Stimulated activated CD8-positive, alpha-beta memory T cell treated with anti-CD3 and anti-CD28 coated beads, Interleukin-15, amount 100 ng/mL, for 24 hours (primary cell): ENCODE measurements around the gene GALNT9.

Experiments used
- DNase-seq: peaks from one replicate; pipeline ENCODE4 v3.0.0-alpha.2; 2020; ENCODE audit warnings: low read depth

The GALNT9 gene

GRCh38 chr12:132344181-132344580 is 14.8 kb upstream of the GALNT9 start:
- no peak for DNase-seq

DNA sequence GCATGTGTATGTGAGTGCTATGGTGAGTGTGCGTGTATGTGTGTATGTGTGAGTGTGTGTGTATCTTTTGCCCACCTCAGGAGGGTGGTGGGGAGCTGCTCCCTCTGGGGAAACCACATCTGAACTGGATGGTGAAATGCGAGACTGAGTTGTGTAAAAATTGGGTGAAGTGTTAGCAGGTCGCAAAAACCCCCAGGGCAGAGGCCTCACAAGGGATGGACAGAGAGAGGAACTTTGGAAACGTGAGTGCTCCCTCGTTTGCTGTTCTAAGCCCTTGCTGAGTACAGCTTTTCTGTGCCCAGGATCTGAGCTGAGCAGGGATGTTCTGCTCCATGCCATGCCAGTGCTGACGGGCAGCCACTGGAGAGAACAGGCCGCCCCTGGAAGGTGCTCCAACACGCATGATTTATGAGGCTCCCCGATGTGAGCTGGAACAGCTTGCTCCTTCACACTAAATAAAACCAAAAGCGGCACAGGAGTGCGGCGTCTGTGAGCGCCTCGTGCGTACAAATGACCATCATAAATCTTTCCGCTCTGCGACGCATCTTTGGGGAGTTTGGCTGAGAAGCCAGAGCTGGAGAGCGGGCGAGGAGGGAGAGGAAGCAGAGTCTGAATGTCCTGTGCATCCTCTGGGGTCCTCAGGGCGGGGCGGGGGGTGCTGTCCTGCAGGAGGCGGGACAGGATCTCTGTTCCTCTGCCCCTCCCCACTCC is 14.1 kb upstream of the GALNT9 start:
- DNase-seq, result no peak

- DNase-seq, result no peak
Observed at GRCh38 chr12:132342251-132343227, 13.2 kb upstream of the GALNT9 start.

DNA sequence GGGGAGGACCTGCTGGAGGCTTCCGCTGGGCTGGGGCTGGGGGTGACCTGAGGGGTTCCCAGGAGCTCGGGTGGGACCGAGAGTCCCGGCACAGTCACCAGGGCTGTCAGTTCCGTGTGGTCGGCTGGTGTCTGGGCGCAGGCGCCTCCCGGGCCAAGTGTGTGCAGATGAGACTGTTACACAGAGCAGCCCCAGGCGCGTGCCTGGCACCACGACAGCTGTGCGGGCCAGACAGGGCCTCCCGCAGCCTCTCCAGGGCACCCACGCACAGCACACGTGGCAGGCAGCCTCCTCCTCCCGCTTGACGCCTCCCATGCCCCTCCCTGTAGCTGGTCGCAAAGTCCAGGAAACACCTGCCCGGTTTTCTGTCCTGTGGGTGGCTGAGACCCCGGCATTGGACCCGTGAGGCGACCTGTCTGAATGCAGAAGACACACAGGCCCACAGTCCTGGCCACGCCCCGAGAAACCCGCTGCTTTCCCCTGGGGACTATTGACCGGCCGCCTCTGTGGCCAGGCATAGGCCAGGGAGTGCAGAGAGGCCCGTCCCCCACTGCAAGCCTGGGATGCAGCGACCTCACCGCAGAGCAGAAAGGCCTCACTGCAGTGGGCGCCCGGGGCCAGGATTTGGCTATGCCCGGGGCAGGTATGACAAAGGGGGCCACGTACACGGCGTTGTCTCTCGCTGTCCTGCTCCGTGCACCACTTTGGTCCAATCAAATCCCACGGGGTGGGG is 12.1 kb upstream of the GALNT9 start:
- no peak for DNase-seq

- no peak for DNase-seq
Observed at GRCh38 chr12:132340266-132341035, 11.1 kb upstream of the GALNT9 start.

- no peak for DNase-seq
Observed at GRCh38 chr12:132339856-132340255, 10.5 kb upstream of the GALNT9 start.

DNA sequence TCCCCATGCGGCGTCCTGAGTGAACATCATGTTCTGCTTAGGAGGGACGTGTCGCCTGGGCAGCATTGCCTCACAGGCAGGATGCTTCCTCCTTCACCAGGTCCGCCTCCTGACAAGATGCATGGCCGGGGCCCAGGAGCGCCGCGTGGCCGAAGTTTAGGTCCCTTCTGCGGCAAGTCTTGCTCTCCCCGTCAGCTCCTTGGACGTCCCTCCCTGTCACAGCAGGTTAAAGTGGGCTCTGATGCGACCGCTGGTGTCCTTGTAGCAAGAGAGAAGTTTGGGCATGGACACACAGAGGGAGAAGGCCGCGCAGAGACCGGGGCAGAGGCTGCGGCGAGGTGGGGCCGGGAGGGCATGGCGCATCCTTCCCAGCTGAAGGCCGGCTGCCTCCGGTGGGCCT is 9.4 kb upstream of the GALNT9 start:
- DNase-seq, result no peak

GRCh38 chr12:132338311-132338710 is 8.9 kb upstream of the GALNT9 start:
- no peak for DNase-seq

DNA sequence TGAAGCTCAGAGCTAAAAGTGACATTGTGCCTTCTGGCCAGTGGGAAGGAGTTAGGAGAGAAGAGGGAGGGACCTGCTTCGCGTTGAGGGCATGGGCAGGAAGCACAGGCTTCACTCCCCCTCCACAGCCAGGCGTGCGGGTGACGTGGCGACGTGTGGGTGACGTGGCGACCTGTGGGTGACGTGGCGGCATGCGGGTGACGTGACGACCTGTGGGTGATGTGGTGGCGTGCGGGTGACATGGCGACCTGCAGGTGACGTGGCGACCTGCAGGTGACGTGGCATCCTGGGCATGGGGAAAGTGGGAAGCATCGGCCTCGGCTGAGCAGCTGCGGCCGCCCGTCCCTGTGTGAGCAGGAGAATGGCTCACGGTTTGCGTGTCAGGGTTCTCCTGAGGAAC is 8.2 kb upstream of the GALNT9 start:
- no peak for DNase-seq

GRCh38 chr12:132336451-132337413 is 7.3 kb upstream of the GALNT9 start:
- no peak for DNase-seq

GRCh38 chr12:132335179-132335756 is 5.9 kb upstream of the GALNT9 start:
- no peak for DNase-seq

GRCh38 chr12:132333766-132334165 is 4.4 kb upstream of the GALNT9 start:
- no peak for DNase-seq

DNA sequence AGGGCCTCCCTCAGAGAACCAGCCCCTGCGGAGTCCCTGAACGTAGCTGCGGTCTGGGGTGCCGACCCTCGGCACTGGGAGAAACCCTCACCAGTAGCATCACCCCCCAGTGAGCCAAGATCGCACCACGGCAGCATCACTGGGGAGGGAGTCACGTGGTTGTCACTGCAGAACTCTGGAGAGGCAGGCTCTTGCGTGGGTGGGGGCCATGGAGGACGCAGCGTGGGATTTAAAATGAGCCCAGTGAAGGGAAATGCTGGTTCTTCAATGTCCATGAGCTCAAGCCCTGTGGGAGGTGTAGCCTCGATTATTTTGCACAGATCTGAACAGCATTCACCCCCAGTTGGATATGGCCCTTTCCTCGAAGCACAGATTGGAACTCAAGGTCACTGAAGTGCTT is 3.9 kb upstream of the GALNT9 start:
- no peak for DNase-seq

DNA sequence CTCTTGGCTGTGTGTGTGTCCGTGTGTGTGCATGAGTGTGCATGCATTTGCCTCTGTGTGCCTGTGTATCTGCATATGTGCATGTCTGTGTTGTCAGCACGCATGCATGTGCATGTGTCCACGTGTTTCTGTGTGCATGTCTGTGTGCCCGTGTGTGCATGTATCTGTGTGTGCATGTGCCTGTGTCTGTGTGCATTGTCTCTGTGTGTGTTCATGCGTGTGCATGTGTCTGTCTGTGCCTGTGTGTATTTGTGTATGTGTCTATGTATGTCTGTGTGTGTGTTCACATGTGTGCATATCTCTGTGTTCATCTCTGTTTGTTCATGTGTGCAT is 1.1 kb upstream of the GALNT9 start:
- DNase-seq, result no peak

DNA sequence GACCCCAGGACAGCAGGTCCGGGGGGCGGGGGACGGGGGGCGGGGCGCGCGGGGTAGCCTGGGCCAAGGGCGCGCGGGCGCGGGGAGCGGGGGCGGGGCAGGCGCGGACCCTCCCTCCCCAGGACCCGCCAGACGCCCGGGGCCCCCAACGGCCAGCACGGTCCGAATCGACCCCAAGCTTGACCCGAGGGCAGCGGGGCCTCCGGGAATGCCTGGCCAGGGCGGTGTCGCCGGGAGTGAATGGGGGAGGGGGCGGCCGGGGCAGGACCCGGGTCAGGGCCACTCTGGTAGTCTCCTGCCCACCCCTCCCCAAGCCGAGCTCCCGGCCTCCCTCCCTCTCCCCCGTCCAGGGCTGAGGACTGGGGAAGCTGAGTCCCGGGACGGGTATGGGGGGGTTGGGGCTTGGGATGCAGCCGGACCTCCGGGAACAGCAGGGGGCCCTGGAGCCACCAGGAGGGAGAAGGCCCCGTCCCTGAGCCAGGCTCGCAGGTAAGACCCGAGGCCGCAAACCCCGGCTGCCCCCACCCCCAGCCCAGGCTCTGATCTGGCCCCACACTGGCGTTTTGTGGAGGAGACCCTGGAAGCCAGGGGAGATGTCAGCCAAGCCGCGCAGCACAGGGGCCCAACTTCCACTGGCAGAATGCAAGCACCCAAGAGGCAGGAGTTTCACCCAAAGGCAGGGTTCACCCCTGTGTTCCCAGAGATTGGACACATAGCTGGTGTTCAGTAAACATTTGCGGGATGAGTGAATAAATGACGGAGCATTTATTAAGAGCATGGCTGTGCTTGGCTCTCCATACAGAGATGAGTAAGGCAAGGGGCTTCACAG is 545 bp upstream of the GALNT9 start:
- no peak for DNase-seq

DNA sequence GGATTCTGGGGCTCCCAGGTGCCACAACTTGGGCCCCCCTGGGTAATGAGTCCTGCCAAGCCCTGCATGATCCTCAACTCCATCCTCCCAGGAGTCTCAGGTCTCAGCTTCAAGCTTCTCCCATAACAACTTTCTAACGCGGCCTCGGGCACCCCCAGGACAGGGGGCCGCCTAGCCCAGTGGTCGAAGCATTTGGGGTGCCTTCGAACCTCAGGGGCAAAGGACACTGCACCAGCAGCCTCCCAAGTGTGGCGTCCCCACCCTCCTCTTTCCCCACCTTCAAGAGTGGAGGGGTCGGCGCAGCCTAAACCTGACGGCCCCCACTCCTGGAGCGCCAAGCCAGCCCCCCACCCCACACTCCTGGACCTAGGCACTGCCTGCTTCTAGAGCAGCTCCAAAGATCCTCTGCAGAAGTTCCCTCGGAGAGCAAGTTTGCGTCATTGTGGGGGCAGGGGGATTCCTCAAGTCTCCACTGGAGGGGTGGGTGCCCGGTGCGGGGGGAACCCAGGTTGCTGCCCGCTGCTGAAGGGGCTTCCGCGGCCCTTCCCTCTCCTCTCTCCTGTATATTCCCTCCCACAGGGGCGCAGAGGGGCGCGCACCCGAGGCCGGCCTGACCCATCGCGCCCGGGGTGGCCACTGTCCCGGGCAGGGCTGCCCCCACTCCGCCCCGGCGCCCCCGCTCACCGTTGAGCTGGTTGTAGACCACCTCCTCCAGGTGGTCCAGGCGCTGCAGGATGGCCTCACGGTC is 933 bp downstream of the GALNT9 start:
- no peak for DNase-seq

GRCh38 chr12:132327336-132328171 is 1.8 kb downstream of the GALNT9 start:
- DNase-seq, result peak; percentile 14

DNA sequence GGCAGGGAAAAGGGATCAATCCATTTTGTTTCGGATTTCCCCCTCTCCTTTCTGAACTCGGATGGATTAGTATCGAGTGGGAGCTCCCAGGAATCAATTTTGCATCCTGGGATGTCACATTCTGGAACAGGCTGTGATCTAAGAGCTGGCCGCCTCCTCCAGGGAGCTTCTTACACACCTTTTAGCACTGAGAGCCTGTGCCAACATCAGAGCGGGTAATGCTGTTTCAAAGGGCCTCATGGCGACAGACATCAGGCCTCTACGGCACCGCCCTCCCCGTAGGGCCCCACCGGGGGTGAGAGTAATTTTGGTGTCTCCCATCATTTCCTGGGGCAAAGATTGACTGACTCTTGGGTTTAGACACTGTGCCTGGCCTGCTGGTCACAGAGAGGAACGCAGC is 2.7 kb downstream of the GALNT9 start:
- DNase-seq, result no peak
